Neural progenitor cell (in vitro differentiated cells): ENCODE data around the gene RAB8B.

Experiments used
- CTCF ChIP-seq: fragments of 200-600 bp; sonication (generic); IDR thresholded peaks from 2 replicates; pipeline ENCODE4 v1.5.1; 2017; ENCODE audit warnings: antibody characterized with exemption, mild to moderate bottlenecking
- EZH2 ChIP-seq: fragments of 200-600 bp; sonication (generic); IDR thresholded peaks from 2 replicates; pipeline ENCODE4 v1.6.1; 2017; ENCODE audit warnings: antibody characterized with exemption, mild to moderate bottlenecking, moderate library complexity
- EZH2phosphoT487 ChIP-seq: fragments of 200-600 bp; sonication (generic); IDR thresholded peaks from 2 replicates; pipeline ENCODE4 v1.6.1; 2017; ENCODE audit warnings: antibody characterized with exemption

DNA sequence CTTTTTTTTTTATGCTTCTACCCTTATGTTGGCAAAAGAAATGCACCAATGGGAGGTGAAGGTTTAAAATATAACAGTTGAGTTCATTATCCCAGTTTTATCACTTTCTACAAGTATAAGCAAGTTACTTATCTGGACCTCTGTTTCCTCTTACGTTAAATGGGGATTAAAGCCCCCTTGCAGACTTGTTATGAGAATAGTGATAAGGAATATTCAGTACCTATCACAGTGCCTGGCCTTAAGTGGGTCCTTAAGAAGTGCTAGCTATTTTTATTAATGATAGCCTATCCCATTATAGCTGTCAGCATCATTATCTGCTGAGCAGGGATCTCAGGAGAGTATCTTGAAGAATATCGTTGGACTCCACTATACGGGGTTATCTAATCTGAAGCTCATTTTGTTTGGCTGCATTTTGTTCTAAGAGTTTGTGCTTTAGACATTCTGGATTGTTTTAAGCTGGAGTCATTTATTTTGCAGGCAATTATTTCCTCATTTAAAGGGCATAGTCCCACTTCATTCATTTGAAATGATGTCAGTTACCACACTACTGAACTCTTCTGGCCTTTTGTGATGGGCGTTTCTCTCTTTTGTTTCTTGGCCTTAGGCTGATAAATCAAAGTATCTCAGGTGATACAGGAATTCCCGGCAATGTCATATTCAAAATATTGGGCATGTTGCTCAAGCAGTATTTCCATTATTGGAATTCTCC is 28.8 kb downstream of the RAB8B start:
- TF ChIP-seq CTCF (no peak), EZH2 (no peak), EZH2phosphoT487 (no peak)
